A549 (cell line): ENCODE results near the gene ACTA2. TPM values are rescaled to one million over a fixed set of nuclear protein-coding genes. Genes with fewer than 3 reads are reported as not detected.

Experiments used
- ATAC-seq, 2 experiments: fragments of 200-7000 bp in 1 of 2; fragments of >200 bp in 1 of 2; cut with Nextera tagmentation in 1 of 2; cut with Tn5 transposase in 1 of 2; 3 replicates each; pipeline versions ENCODE4 v1.8.0 to v1.9.1; 2018 to 2020; ENCODE audit warnings: mild to moderate bottlenecking in 1 of 2, moderate library complexity in 1 of 2
- CTCF ChIA-PET: fragments of 300-600 bp; sonication (Branson Sonifier 250); formaldehyde crosslinking; extraction: SDS; loops from one replicate; lab custom pipeline; 2021; ENCODE audit warnings: antibody characterized with exemption, inconsistent platforms; lab: Yijun Ruan, JAX
- POLR2A ChIA-PET: fragments of 350-600 bp; formaldehyde crosslinking; extraction: SDS; loops from one replicate; lab custom pipeline; 2021; ENCODE audit warnings: antibody characterized with exemption, inconsistent platforms; lab: Yijun Ruan, JAX
- DNase-seq, 2 experiments: peaks; one replicate each; pipeline versions ENCODE4 v3.0.0 to v3.0.0-alpha.2; 2011 to 2016; ENCODE audit warnings: low read depth in 1 of 2, low spot score in 1 of 2
- FAIRE-seq: peaks from 2 replicates; lab custom pipeline; 2011; peaks lifted over from hg19 to GRCh38; lab: Jason Lieb, UNC
- H3K27ac ChIP-seq, 2 experiments: fragments of >200 bp; sonication (Bioruptor Twin); formaldehyde crosslinking; 3 replicates each; pipeline ENCODE4 v1.5.1; 2016 to 2017
- H3K4me1 ChIP-seq: fragments of >200 bp; sonication (Bioruptor Twin); formaldehyde crosslinking; 3 replicates; pipeline ENCODE4 v1.6.1; 2016
- H3K4me2 ChIP-seq: fragments of >200 bp; sonication (Bioruptor Twin); formaldehyde crosslinking; 3 replicates; pipeline ENCODE4 v1.6.1; 2016
- H3K4me3 ChIP-seq: fragments of >200 bp; sonication (Bioruptor Twin); formaldehyde crosslinking; 3 replicates; pipeline ENCODE4 v1.5.1; 2016
- H3K9me3 ChIP-seq: fragments of >200 bp; sonication (Bioruptor Twin); formaldehyde crosslinking; 3 replicates; pipeline ENCODE4 v1.6.1; 2016
- EHMT2 ChIP-seq: fragments of 200-600 bp; sonication (generic); IDR thresholded peaks from 2 replicates; pipeline ENCODE4 v1.6.1; 2016; ENCODE audit warnings: antibody characterized with exemption, low read depth, mild to moderate bottlenecking, moderate library complexity
- GATA3 ChIP-seq: IDR thresholded peaks from 2 replicates; pipeline ENCODE4 v1.6.1; 2012; ENCODE audit warnings: borderline replicate concordance
- HDAC2 ChIP-seq: fragments of 200-600 bp; sonication (generic); IDR thresholded peaks from 2 replicates; pipeline ENCODE4 v1.6.1; 2016
- MYC ChIP-seq: IDR thresholded peaks from 2 replicates; pipeline ENCODE4 v1.6.1; 2012; ENCODE audit warnings: mild to moderate bottlenecking, inconsistent platforms, low read length, improper control_type of control experiment, borderline replicate concordance
- PHF8 ChIP-seq: fragments of 200-600 bp; sonication (generic); IDR thresholded peaks from 2 replicates; pipeline ENCODE4 v1.6.1; 2016; ENCODE audit warnings: low read depth, mild to moderate bottlenecking, antibody characterized with exemption, moderate library complexity, borderline replicate concordance
- RAD21 ChIP-seq, 2 experiments: fragments of >200 bp in 1 of 2; sonication (Bioruptor Twin) in 1 of 2; formaldehyde crosslinking in 1 of 2; IDR thresholded peaks in 1 of 2; conservative IDR thresholded peaks in 1 of 2; 2 replicates in 1 of 2; 3 replicates in 1 of 2; pipeline ENCODE4 v1.6.1; 2012 to 2018; ENCODE audit warnings: inconsistent platforms in 1 of 2
- RCOR1 ChIP-seq: fragments of 150-350 bp; IDR thresholded peaks from 2 replicates; pipeline ENCODE4 v1.6.1; 2014; ENCODE audit warnings: antibody characterized with exemption, low read length, low read depth
- SREBF2 ChIP-seq: fragments of 450-650 bp; IDR thresholded peaks from 2 replicates; pipeline ENCODE4 v1.6.1; 2014; ENCODE audit warnings: mild to moderate bottlenecking, moderate library complexity
- TFCP2L1 ChIP-seq: fragments of 250-450 bp; sonication (Bioruptor Pico); IDR thresholded peaks from 2 replicates; pipeline ENCODE4 v1.5.0; 2021; ENCODE audit warnings: mild to moderate bottlenecking
- ZNF302 ChIP-seq: fragments of 250-450 bp; sonication (Bioruptor Pico); IDR thresholded peaks from 2 replicates; pipeline ENCODE4 v1.9.0; 2021; ENCODE audit warnings: inconsistent platforms, mild to moderate bottlenecking, moderate library complexity
- ZSCAN20 ChIP-seq: fragments of 250-450 bp; sonication (Bioruptor Pico); IDR thresholded peaks from 2 replicates; pipeline ENCODE4 v1.8.0; 2022; ENCODE audit warnings: mild to moderate bottlenecking, moderate library complexity
- WGBS: methylation state at CpG from one replicate; pipeline ENCODE4 v1.1.6; 2017; ENCODE audit errors: missing lambda C conversion rate; 5-methylcytosine and 5-hydroxymethylcytosine counted together
- polyA plus RNA-seq, 4 experiments: library from polyadenylated mRNA; depleted of rRNA in 3 of 4; stranded (reverse); fragments of >200 nt; fragmentation: RNase III in 1 of 4; extraction: RNeasy Plus Mini Kit Qiagen cat#74134 plus additional on column Dnase treatment in 1 of 4; gene quantifications; 2 replicates in 3 of 4; 3 replicates in 1 of 4; pipeline ENCODE4 v1.2.3, GENCODE V29; 2011 to 2017
- TF ChIP-seq, protein P1 (sequence below): fragments of >200 bp; sonication (Bioruptor Twin); formaldehyde crosslinking; IDR thresholded peaks from 2 replicates; pipeline ENCODE4 v1.6.1; 2016
- TF ChIP-seq, protein P2 (sequence below): IDR thresholded peaks from 2 replicates; pipeline ENCODE4 v1.6.1; 2012
- TF ChIP-seq, protein P3 (sequence below): fragments of 450-650 bp; IDR thresholded peaks from 2 replicates; pipeline ENCODE4 v1.6.1; 2014; ENCODE audit warnings: antibody characterized with exemption

Gene ACTA2
- polyA plus RNA-seq, 2 of the 4 experiments (the other 2 are of a cell fraction) = 15.0 to 25.9 TPM

DNA sequence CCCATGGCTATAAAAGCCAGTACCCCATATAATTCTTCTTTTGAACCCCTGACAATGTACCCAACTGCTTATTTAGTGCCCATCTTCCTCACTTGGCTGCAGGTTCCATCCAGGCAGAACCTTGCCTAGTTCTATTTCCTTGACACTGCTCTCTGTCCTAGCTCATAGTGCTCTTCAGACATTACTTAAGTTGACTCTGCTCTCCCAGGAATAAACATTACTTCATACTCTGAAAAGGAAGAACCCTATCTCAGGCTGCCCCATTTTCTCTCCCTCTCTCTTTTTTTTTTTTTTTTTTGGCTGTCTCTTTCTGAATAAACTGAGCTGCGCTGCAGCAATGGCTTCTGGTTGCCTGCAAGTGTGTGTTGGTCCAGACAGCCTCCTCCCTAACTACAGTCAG lies 21.0 kb downstream of the ACTA2 start:
- H3K4me2 ChIP-seq = no peak overlapping the region
- no peaks in the 10 kb centered on the region for H3K9me3 ChIP-seq
- H3K4me1 ChIP-seq = peaks cover 8% of the 10 kb centered on the region
- FAIRE-seq (no peak), DNase-seq (no peak), ATAC-seq (no peak)
- H3K27ac ChIP-seq = 0 out of 6 replicates have a peak overlapping the region, but pooled peaks of 1 of the 2 experiments have one; percentile 2
- ChIA-PET CTCF (interaction anchor here (0.6 to 9.3 kb wide), 20 partner anchors 7 to 650 kb away, joined by 3 to 397 read pairs (median 9); partner anchors contain the start of gene IFIT1), POLR2A (interaction anchor here (0.5 kb wide), 1 partner anchor 15 kb away, joined by 3 read pairs; no protein-coding TSS in a partner anchor)
- no peak overlapping the region for H3K4me3 ChIP-seq
- WGBS = 92% methylated on average over 1 of the region's 1 CpG
- TF ChIP-seq HDAC2 (no peak), RCOR1 (no peak), ZNF302 (CRISPR knock-in tag) (no peak), SREBF2 (no peak), TFCP2L1 (CRISPR knock-in tag) (no peak), GATA3 (no peak), PHF8 (no peak)
- TF ChIP-seq, protein P1, sequence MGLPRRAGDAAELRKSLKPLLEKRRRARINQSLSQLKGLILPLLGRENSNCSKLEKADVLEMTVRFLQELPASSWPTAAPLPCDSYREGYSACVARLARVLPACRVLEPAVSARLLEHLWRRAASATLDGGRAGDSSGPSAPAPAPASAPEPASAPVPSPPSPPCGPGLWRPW = no peak

DNA sequence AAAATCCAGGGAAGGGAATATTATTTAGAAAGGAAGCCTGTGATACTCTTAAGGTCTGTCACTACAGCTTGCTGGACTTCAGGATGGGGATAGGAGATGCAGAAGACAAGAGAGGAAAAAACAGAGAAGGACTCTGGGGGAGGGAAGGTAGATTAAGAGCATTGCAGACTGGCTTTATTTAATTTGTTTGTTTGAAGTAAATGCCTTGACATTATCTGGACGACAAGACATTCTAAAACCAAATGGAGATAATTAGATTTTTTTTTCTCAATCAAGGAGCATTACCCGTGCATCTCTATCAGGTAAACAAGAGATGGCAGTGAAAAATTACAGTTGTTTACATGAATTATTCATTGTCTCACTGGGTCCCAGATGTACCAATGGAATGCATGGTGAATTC lies 24.3 kb downstream of the ACTA2 start:
- Histone ChIP-seq H3K27ac (no peak overlapping the region), H3K4me1 (peaks cover 5% of the 10 kb centered on the region), H3K4me3 (no peak overlapping the region), H3K4me2 (no peak overlapping the region)
- DNase-seq (no peak), ATAC-seq (no peak)
- POLR2A ChIA-PET = no interaction called here
- 75% methylated on average over 2 of the region's 2 CpGs for WGBS
- CTCF ChIA-PET = interaction anchor here (1.0 to 9.3 kb wide), 4 partner anchors 21 to 364 kb away, joined by 3 to 397 read pairs (median 10); no protein-coding TSS in a partner anchor
- no peak for TF ChIP-seq SREBF2
- TF ChIP-seq, all 56 proteins: peak for 0
- H3K9me3 ChIP-seq = no peaks in the 10 kb centered on the region
- no peak for FAIRE-seq

DNA sequence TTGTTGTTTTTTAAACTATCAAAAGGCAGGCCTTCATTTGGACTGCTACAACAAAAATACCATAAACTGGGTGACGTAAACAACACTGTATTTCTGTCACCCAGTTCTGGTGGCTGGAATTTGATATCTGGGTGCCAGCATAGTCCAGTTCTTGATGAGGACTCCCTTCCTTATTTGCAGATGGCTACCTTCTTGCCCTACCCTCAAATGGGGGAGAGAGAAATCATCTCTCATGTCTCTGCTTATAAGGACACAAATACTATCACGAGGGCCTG lies 25.2 kb downstream of the ACTA2 start:
- ATAC-seq (no peak), FAIRE-seq (no peak), DNase-seq (no peak)
- ChIA-PET POLR2A (no interaction called here), CTCF (interaction anchor here (0.7 to 9.3 kb wide), 5 partner anchors 20 to 362 kb away, joined by 3 to 397 read pairs (median 4); partner anchors contain the start of gene ANKRD22)
- Histone ChIP-seq H3K27ac (no peak overlapping the region), H3K9me3 (no peaks in the 10 kb centered on the region), H3K4me1 (peaks cover 3% of the 10 kb centered on the region), H3K4me2 (no peak overlapping the region), H3K4me3 (no peak overlapping the region)
- TF ChIP-seq, protein P2, sequence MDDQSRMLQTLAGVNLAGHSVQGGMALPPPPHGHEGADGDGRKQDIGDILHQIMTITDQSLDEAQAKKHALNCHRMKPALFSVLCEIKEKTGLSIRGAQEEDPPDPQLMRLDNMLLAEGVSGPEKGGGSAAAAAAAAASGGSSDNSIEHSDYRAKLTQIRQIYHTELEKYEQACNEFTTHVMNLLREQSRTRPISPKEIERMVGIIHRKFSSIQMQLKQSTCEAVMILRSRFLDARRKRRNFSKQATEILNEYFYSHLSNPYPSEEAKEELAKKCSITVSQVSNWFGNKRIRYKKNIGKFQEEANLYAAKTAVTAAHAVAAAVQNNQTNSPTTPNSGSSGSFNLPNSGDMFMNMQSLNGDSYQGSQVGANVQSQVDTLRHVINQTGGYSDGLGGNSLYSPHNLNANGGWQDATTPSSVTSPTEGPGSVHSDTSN = no peak
- TF ChIP-seq HDAC2 (no peak), EHMT2 (no peak), RAD21 (conservative IDR thresholded peaks at IDR 0.05 in 1 of 2, IDR thresholded peaks at IDR 0.05 in 1 of 2) (no peak), MYC (no peak), RCOR1 (no peak)
- TF ChIP-seq, protein P3, sequence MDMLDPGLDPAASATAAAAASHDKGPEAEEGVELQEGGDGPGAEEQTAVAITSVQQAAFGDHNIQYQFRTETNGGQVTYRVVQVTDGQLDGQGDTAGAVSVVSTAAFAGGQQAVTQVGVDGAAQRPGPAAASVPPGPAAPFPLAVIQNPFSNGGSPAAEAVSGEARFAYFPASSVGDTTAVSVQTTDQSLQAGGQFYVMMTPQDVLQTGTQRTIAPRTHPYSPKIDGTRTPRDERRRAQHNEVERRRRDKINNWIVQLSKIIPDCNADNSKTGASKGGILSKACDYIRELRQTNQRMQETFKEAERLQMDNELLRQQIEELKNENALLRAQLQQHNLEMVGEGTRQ = no peak
- WGBS = 100% methylated on average over 2 of the region's 2 CpGs

DNA sequence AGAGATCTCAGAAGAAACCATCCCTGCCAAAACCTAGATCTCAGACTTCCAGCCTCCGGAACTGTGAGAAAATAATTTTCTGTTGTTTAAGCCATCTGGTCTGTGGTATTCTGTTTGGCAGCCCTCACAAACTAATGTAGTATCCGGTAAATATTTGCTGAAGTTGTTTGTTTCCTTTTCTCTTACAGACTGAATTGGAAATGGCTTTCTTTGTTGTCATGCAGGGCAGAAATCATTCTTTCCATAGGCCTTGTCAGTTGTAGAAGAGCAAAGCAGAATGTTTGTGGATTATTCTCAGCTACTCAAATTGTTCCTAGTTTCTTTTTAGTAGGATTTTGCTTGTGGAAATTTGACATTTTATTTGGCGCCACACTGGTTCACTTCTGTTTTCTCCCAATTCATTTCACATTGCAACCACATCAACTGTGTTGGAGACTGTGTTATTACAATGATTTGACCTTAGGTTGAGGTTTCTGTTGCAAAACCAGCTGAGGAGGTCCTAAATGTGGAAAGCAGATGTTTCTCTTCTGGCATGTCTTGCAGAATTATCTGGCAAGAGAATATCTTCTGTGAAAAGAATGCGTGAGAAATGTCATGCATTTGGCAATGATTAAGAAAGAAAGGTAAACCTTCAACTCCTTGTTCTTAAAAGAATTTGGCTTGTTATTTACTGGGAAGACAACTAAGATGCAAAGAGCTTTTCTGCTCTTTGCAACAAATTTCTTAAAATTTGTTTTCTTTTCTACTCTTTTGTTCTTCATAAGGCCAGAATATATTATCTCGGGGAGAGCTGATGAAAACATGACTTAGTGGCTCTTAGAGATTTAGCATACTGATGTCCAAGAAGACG lies 25.8 kb downstream of the ACTA2 start:
- no peak for FAIRE-seq
- 83% methylated on average over 6 of the region's 6 CpGs for WGBS
- ATAC-seq = no peak
- POLR2A ChIA-PET = no interaction called here
- Histone ChIP-seq H3K4me1 (no peaks in the 10 kb centered on the region), H3K9me3 (no peaks in the 10 kb centered on the region), H3K4me2 (no peak overlapping the region), H3K4me3 (no peak overlapping the region), H3K27ac (no peak overlapping the region)
- TF ChIP-seq ZSCAN20 (no peak), EHMT2 (no peak), ZNF302 (CRISPR knock-in tag) (no peak)
- CTCF ChIA-PET = interaction anchor here (0.7 to 9.3 kb wide), 7 partner anchors 8 to 362 kb away, joined by 3 to 397 read pairs (median 4); partner anchors contain the start of gene ANKRD22
- no peak for DNase-seq
